Naive thymus-derived CD8-positive, alpha-beta T cell (primary cell): ENCODE measurements around the gene ACOT13. TPM values are rescaled to one million over a fixed set of nuclear protein-coding genes. Genes with fewer than 3 reads are reported as not detected.
"Not testable (repeated sequence)": the region's sequence is repeated elsewhere in the genome, so short reads cannot be mapped to it uniquely, and the experiment has no call there.

Experiments used
- ATAC-seq, 2 donors: fragments of 150-1000 bp; cut with Tn5 transposase in 1 of 2; sonication (Bioruptor Pico), chemical (Tn5 transposase) in 1 of 2; 1 replicate in 1 of 2; 2 replicates in 1 of 2; pipeline ENCODE4 v1.10.0; 2021; ENCODE audit warnings: mild to moderate bottlenecking in 2 of 2, moderate library complexity in 2 of 2
- POLR2A ChIA-PET: fragments of 350-600 bp; sonication (Branson Sonifier 250); formaldehyde crosslinking; loops from one replicate; lab custom pipeline; 2021; ENCODE audit warnings: antibody characterized with exemption; lab: Charles Lee
- DNase-seq, 10 donors: peaks; one replicate each; pipeline versions ENCODE4 v3.0.0 to v3.0.0-alpha.2; 2020 to 2022
- H3K27ac Mint-ChIP-seq, 10 donors: one replicate each; pipeline ENCODE4 v1.8.0; 2020 to 2022; ENCODE audit warnings: mild to moderate bottlenecking in 10 of 10, mixed read lengths in 10 of 10, moderate library complexity in 4 of 10, inconsistent platforms in 1 of 10
- H3K27me3 Mint-ChIP-seq, 5 donors: one replicate each; pipeline ENCODE4 v1.8.0; 2021 to 2022; ENCODE audit warnings: mixed read lengths in 5 of 5
- H3K36me3 Mint-ChIP-seq, 3 donors: one replicate each; pipeline ENCODE4 v1.8.0; 2020 to 2022; ENCODE audit warnings: mixed read lengths in 3 of 3, mild to moderate bottlenecking in 2 of 3, inconsistent platforms in 1 of 3
- H3K4me1 Mint-ChIP-seq, 4 donors: one replicate each; pipeline ENCODE4 v1.8.0; 2021 to 2022; ENCODE audit warnings: mixed read lengths in 4 of 4
- H3K4me3 Mint-ChIP-seq, 10 donors: one replicate each; pipeline ENCODE4 v1.8.0; 2020 to 2022; ENCODE audit warnings: mild to moderate bottlenecking in 10 of 10, mixed read lengths in 10 of 10, moderate library complexity in 6 of 10, inconsistent platforms in 1 of 10
- H3K9me3 Mint-ChIP-seq, 9 donors: one replicate each; pipeline ENCODE4 v1.8.0; 2020 to 2022; ENCODE audit warnings: mixed read lengths in 9 of 9, mild to moderate bottlenecking in 3 of 9, inconsistent platforms in 1 of 9, moderate library complexity in 1 of 9
- polyA plus RNA-seq, 3 donors: library from polyadenylated mRNA; unstranded; fragments of 300-500 nt; fragmentation: Illumina TruSeq; gene quantifications; one replicate each; pipeline ENCODE4 v1.2.3, GENCODE V29; 2021
- total RNA-seq, 8 experiments: library from RNA in 2 of 8; stranded (reverse) in 2 of 8; gene quantifications; one replicate each; pipeline ENCODE4 v1.2.3 and lab custom pipeline; 2021 to 2026

Gene ACOT13
- total and polyA plus RNA-seq, 5 experiments from 2014 or later: 10.8 to 19.0 (median 16.5) TPM

DNA sequence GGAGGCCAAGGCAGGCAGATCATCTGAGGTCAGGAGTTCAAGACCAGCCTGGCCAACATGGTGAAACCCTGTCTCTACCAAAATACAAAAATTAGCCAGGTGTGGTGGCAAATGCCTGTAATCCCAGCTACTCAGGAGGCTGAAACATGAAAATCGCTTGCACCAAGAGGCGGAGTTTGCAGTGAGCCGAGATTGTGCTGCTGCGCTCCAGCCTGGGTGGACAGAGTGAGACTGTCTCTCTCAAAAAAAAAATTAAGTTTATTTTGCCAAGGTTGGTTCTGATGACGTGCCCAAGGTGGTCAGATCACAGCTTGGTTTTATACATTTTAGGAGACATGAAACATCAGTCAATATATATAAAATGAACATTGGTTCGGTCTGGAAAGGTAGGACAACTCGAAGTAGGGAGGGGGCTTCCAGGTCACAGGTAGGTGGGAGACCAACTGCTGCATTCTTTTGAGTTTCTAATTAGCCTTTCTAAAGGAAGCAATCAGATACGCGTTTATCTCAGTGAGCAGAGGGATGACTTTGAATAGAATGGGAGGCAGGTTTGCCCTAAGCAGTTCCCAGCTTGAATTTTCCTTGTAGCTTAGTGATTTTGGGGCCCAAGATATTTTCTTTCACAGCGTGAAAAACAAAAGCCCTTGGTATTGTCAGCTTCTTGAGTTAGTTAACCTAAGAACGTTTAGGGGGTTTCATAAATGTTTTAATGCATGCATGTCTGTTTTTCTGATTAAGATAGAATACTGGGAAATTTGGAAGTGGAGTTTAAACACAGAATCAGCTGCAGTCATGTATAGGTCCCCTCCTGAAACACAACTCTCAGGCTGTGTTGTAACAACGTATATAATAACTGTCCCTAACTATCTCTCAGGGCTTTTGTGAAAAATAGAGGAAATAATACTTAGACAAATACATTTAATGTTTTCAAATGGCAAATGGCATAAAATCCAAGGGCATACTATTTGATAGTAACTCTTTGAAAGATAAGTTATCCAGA, 16.7 kb downstream of the ACOT13 start:
- H3K4me1 Mint-ChIP-seq: peaks cover 0 to 10% (median 2%) of the 10 kb centered on the region in 4 donors
- H3K27ac Mint-ChIP-seq: no peak overlapping the region
- POLR2A ChIA-PET: no interaction called here
- peaks cover 4 to 23% (median 13%) of the 10 kb centered on the region in 3 donors for H3K36me3 Mint-ChIP-seq
- DNase-seq (no peak), ATAC-seq (no peak)
- no peaks in the 10 kb centered on the region for H3K9me3 Mint-ChIP-seq
- H3K4me3 Mint-ChIP-seq: no peak overlapping the region
- H3K27me3 Mint-ChIP-seq: no peaks in the 10 kb centered on the region

DNA sequence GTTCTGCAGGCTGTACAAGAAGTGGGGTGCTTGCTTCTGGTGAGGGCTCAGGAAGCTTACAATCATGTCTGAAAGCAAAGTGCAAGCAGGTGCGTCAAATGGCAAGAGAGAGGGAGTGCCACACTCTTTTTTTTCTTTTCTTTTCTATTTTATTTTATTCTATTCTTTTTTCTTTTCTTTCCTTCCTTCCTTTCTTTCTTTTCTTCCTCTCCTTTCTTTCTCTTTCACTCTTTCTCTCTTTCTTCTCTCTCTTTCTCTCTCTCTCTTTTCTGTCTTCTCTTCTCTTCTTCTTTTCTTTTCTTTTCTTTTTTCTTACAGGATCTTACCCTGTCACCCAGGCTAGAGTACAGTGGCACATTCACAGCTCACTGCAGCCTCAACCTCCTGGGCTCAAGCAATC, 19.5 kb downstream of the ACOT13 start:
- Mint-ChIP-seq H3K4me3 (no peak overlapping the region), H3K27ac (peak overlapping the region in 1 of 10 donors; percentile 63), H3K9me3 (no peaks in the 10 kb centered on the region), H3K4me1 (peaks cover 0 to 7% (median 1%) of the 10 kb centered on the region in 4 donors), H3K36me3 (peaks cover 4 to 22% (median 13%) of the 10 kb centered on the region in 3 donors), H3K27me3 (no peaks in the 10 kb centered on the region)
- DNase-seq (no peak), ATAC-seq (no peak)
- POLR2A ChIA-PET: no interaction called here

DNA sequence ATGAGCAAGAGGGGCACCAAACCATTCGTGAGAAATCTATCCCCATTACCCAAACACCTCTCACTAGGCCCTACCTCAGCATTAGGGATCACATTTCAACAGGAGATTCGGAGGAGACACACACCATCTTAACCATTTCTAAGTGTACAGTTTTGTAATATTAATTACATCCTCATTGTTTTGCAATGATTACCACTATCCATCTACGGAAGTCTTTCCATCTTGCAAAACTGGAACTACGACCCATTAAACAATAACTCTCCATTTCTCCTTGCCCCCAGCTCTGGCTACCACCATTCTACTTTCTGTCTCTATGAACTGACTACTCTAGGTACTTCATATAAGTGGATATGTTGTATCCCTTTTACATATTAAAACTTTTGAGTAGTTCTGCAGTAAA, 20.1 kb downstream of the ACOT13 start:
- Mint-ChIP-seq H3K4me3 (no peak overlapping the region), H3K9me3 (no peaks in the 10 kb centered on the region), H3K4me1 (peaks cover under 1 to 8% (median 6%) of the 10 kb centered on the region in 4 donors), H3K36me3 (peaks cover 4 to 19% (median 11%) of the 10 kb centered on the region in 3 donors), H3K27me3 (no peaks in the 10 kb centered on the region), H3K27ac (peak overlapping the region in 1 of 10 donors; percentile 63)
- DNase-seq (no peak), ATAC-seq (no peak)
- POLR2A ChIA-PET: no interaction called here

DNA sequence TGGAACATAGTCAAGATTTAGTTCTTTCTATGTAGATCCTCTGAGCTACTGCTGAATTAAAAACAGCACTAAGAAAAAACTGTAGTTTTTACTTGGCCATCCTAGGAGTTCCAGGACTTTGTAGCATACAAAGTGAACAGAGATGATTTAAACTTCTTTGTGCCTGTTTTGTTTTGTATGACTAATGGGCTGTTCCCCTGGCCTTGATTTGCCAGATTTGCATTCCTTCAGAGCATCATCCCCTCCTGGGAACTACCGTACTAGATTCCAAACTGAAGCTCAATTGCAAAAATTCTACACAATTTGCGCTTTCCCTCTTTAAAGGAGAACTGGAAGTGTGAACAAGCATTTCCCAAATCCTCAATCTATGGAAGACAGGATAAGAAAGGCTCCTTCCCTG, 23.1 kb downstream of the ACOT13 start:
- ATAC-seq: no peak
- POLR2A ChIA-PET: no interaction called here
- Mint-ChIP-seq H3K9me3 (no peaks in the 10 kb centered on the region), H3K27me3 (no peaks in the 10 kb centered on the region), H3K36me3 (peaks cover 4 to 15% (median 6%) of the 10 kb centered on the region in 3 donors), H3K4me3 (no peak overlapping the region), H3K4me1 (peaks cover 9 to 15% (median 13%) of the 10 kb centered on the region in 4 donors), H3K27ac (no peak overlapping the region)
- no peak for DNase-seq

DNA sequence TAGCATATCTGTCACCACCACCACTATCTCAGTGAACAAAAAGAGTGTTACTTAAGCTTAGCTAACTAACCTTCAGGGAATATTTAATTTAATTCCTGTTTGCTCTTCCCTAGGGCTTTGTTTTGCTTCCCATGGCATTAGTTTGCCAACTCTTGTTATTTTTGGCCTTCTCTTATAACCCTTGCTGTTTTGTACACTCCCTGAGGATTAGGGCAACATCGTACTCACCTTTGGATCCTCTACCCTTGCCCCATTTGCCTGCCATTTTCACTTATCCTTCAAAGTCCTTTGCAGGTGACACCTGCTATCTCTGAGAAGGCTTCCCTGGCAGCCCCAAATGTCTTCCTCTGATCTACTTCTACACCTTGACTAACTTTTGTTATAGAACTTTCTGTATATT, 23.7 kb downstream of the ACOT13 start:
- DNase-seq (no peak), ATAC-seq (no peak)
- H3K4me3 Mint-ChIP-seq: no peak overlapping the region
- H3K27ac Mint-ChIP-seq: peak overlapping the region in 2 of 10 donors; percentile 35 to 52
- POLR2A ChIA-PET: no interaction called here
- no peaks in the 10 kb centered on the region for H3K27me3 Mint-ChIP-seq
- peaks cover 13 to 19% (median 16%) of the 10 kb centered on the region in 4 donors for H3K4me1 Mint-ChIP-seq
- no peaks in the 10 kb centered on the region for H3K9me3 Mint-ChIP-seq
- H3K36me3 Mint-ChIP-seq: peaks cover 4 to 15% (median 6%) of the 10 kb centered on the region in 3 donors

DNA sequence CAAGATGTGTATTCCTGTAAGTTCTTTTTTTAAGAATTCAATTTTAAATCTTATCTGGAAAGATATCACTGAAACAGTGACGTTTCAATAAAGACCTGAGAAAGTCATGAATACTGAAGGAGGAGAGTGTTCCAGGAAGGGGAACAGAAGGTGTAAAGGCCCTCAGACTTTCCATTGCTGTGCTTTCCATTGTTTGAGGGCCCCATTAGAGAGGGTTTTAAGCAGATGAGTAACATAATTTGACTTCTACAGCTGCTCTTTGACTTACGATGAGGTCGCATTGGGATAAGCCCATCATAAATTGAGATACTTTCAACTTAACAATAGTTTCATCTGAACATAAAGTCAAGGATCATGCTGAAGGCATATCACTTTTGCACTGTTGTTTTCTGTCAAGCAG, 24.7 kb downstream of the ACOT13 start:
- Mint-ChIP-seq H3K27me3 (no peaks in the 10 kb centered on the region), H3K27ac (peak overlapping the region in 4 of 10 donors; percentile 52 to 89 (median 76))

DNA sequence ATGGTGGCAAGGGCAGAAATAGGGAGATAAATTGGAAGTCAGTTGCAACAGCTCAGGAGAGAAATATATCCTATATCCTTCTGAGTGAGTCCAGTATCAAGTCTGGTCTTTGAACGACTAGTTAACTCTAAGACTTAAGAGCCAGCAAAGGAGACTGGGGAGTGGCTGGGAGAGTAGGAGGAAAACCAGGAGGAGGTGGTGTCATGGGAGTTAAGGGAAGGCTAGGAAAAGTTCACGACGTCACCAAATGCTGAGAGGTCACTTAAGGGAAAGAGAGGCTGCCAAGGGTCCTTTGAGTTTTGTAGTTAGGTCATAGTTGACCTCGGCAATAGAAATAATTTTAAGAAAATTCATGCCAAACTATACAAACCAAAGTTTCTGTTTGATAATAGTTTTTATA, 25.1 kb downstream of the ACOT13 start:
- H3K4me3 Mint-ChIP-seq: no peak overlapping the region
- no peak for ATAC-seq
- no peaks in the 10 kb centered on the region for H3K27me3 Mint-ChIP-seq
- peaks cover 4 to 9% (median 4%) of the 10 kb centered on the region in 3 donors for H3K36me3 Mint-ChIP-seq
- H3K27ac Mint-ChIP-seq: peak overlapping the region in 7 of 10 donors; percentile 27 to 89 (median 67)
- POLR2A ChIA-PET: no interaction called here
- DNase-seq: no peak
- no peaks in the 10 kb centered on the region for H3K9me3 Mint-ChIP-seq
- H3K4me1 Mint-ChIP-seq: peaks cover 14 to 21% (median 17%) of the 10 kb centered on the region in 4 donors

More for the DNA sequence above, 24.7 kb downstream of the ACOT13 start:
- no peaks in the 10 kb centered on the region for H3K9me3 Mint-ChIP-seq
- H3K36me3 Mint-ChIP-seq: peaks cover 4 to 14% (median 6%) of the 10 kb centered on the region in 3 donors
- POLR2A ChIA-PET: no interaction called here
- no peak for DNase-seq
- H3K4me3 Mint-ChIP-seq: no peak overlapping the region
- H3K4me1 Mint-ChIP-seq: peaks cover 14 to 21% (median 17%) of the 10 kb centered on the region in 4 donors
- no peak for ATAC-seq

DNA sequence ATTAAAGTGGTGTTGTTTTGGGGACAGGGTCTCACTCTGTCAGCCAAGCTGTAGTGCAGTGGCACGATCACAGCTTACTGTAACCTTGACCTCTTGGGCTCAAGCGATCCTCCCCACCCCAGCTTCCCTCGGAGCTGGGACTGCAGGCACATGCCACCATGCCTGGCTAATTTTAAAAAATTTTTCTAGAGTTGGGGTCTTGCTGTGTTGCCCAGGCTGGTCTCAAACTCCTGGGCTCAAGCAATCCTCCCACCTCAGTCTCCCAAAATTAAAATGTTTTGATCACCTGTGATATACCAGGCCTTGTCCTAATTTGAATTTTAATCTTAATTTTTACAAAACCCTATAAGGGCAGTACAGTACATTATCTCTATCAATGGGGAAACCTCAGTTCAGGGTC, 25.5 kb downstream of the ACOT13 start:
- peaks cover 13 to 21% (median 16%) of the 10 kb centered on the region in 4 donors for H3K4me1 Mint-ChIP-seq
- H3K27me3 Mint-ChIP-seq: no peaks in the 10 kb centered on the region
- H3K4me3 Mint-ChIP-seq: no peak overlapping the region
- H3K27ac Mint-ChIP-seq: peak overlapping the region in 5 of 10 donors; percentile 11 to 87 (median 52)
- ATAC-seq: no peak
- no peaks in the 10 kb centered on the region for H3K9me3 Mint-ChIP-seq
- peaks cover under 1 to 5% (median under 1%) of the 10 kb centered on the region in 3 donors for H3K36me3 Mint-ChIP-seq
- POLR2A ChIA-PET: no interaction called here
- no peak for DNase-seq

DNA sequence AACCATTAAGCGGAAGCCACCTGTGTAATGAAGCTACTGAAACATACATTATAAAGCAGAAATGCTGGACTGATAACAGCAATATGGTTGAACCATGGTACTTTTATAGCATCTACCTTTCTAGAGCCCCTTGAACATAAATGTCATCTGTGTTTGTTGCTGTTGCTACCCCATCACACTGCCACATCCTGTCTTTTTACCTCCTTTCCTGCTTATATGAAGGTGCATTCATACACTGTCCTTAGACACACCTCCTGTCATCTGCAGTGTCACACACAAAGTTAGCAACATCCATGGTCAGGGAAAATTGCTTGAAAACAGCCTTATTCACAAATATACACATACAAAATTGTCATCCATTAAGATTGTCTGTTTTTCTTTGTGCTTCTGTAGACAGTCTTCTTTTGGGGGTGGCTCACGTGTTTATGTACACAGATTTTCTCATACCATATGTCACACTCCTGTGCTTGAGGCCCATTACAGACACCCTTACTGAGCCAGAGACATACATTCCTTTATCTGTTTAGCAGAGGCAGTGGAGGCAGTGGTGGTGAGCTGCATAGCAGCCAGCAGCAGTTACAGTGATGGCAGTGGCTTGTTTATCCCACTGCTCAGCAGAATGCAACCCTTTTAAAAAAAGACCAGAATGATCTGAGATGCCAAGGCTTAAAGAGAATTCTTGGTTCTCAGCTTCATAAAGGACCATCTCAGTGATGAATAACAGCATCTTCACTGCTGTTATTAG, 26.1 kb downstream of the ACOT13 start:
- Mint-ChIP-seq H3K9me3 (no peaks in the 10 kb centered on the region), H3K36me3 (peaks cover 0 to 5% (median 0%) of the 10 kb centered on the region in 3 donors), H3K27me3 (no peaks in the 10 kb centered on the region), H3K4me1 (peaks cover 13 to 21% (median 16%) of the 10 kb centered on the region in 4 donors), H3K27ac (peak overlapping the region in 7 of 10 donors; percentile 11 to 87 (median 68)), H3K4me3 (no peak overlapping the region)
- ATAC-seq: peak; percentile 59 to 83
- peak in 2 of 10 donors; percentile 37 to 48 for DNase-seq
- POLR2A ChIA-PET: no interaction called here

DNA sequence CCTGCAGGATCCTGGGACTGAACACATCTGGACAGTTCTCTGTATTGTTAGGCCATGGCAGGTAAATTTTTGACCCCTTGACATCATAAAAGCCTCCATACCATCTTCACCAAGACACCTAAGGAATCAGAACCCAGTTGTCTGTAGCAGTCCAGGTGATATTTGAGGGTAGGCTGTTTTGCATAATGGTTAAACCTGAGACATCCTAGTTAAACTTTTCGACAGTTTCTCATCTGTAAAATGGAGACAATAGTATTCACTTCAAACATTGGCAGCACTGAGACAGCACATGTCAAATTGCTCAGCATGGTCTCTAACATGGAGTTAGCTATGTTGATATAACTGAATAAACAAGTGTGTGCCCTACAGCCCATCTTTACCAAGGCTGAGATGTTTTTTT, 27.3 kb downstream of the ACOT13 start:
- H3K4me1 Mint-ChIP-seq: peaks cover 13 to 26% (median 16%) of the 10 kb centered on the region in 4 donors
- POLR2A ChIA-PET: no interaction called here
- no peaks in the 10 kb centered on the region for H3K9me3 Mint-ChIP-seq
- no peak for ATAC-seq
- no peak for DNase-seq
- H3K27ac Mint-ChIP-seq: peak overlapping the region in 3 of 10 donors; percentile 7 to 26 (median 11)
- peaks cover 0 to 10% (median 0%) of the 10 kb centered on the region in 3 donors for H3K36me3 Mint-ChIP-seq
- H3K27me3 Mint-ChIP-seq: no peaks in the 10 kb centered on the region
- H3K4me3 Mint-ChIP-seq: no peak overlapping the region

DNA sequence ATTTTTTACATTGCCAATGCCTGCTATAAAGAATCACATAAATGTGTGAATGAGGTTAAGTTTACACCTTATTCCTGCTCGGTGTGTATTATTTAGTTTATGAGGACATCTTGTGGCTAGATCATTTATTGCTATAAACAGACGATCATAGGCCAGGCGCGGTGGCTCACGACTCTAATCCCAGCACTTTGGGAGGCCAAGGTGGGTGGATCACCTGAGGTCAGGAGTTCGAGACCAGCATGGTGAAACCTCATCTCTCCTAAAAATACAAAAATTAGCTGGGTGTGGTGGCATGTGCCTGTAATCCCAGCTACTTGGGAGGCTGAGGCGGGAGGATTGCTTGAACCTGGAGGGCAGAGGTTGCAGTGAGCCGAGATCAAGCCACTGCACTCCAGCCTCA, 28.8 kb downstream of the ACOT13 start:
- peak in 9 of 10 donors; percentile 10 to 68 (median 27) for DNase-seq
- H3K4me3 Mint-ChIP-seq, POLR2A ChIA-PET, H3K27me3 Mint-ChIP-seq, H3K9me3 Mint-ChIP-seq: not testable (repeated sequence)
- peak; percentile 84 to 88 for ATAC-seq
- Mint-ChIP-seq H3K36me3 (peaks cover 0 to 20% (median 0%) of the 10 kb centered on the region in 3 donors), H3K4me1 (peaks cover 13 to 26% (median 22%) of the 10 kb centered on the region in 4 donors), H3K27ac (peak overlapping the region in 7 of 10 donors; percentile 1 to 68 (median 24))

DNA sequence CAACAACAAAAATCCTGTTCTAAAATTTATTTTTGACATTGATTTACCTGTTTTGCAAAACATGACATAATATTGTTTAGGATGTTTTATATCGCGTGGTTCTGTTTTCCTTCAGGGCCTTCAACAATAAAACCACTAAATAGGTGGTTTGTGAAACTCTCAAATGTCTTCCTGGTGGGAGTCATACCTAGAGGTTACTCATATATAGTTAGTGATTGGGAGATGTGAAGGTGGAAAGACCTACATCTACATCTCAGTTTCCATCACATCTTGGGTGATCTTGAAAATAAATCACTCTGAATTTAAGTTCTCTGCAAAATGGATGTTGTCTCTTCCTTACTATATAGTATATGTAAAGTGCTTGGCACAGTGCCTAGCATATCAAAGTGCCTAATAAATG, 29.2 kb downstream of the ACOT13 start:
- POLR2A ChIA-PET: no interaction called here

More for the DNA sequence above, 29.2 kb downstream of the ACOT13 start:
- DNase-seq (no peak), ATAC-seq (no peak)
- Mint-ChIP-seq H3K27ac (peak overlapping the region in 5 of 10 donors; percentile 4 to 64 (median 35)), H3K36me3 (peaks cover 0 to 23% (median 0%) of the 10 kb centered on the region in 3 donors), H3K4me1 (peaks cover 13 to 31% (median 22%) of the 10 kb centered on the region in 4 donors), H3K4me3 (no peak overlapping the region), H3K9me3 (no peaks in the 10 kb centered on the region), H3K27me3 (no peaks in the 10 kb centered on the region)
